Ovary (tissue), 3 donors: ENCODE results near the gene TRAPPC3L.

ENCODE experiments used
- POLR2A ChIP-seq: fragments of 450-650 bp; IDR thresholded peaks from one replicate; pipeline ENCODE4 v1.6.1; 2017; ENCODE audit warnings: antibody characterized with exemption, mild to moderate bottlenecking, moderate library complexity
- TF ChIP-seq, protein P1 (sequence below), 3 donors: fragments of 450-650 bp in 2 of 3; fragments of 200-600 bp in 1 of 3; IDR thresholded peaks; one replicate each; pipeline versions ENCODE4 v1.5.1 to v1.8.0; 2016 to 2022; ENCODE audit warnings: antibody characterized with exemption in 3 of 3, mild to moderate bottlenecking in 1 of 3
- donor health status: DM: no; HTN: no; CAD: no.

GRCh38 chr6:116543149-116543548 lies 2.3 kb downstream of the TRAPPC3L start:
- TF ChIP-seq, protein P1, sequence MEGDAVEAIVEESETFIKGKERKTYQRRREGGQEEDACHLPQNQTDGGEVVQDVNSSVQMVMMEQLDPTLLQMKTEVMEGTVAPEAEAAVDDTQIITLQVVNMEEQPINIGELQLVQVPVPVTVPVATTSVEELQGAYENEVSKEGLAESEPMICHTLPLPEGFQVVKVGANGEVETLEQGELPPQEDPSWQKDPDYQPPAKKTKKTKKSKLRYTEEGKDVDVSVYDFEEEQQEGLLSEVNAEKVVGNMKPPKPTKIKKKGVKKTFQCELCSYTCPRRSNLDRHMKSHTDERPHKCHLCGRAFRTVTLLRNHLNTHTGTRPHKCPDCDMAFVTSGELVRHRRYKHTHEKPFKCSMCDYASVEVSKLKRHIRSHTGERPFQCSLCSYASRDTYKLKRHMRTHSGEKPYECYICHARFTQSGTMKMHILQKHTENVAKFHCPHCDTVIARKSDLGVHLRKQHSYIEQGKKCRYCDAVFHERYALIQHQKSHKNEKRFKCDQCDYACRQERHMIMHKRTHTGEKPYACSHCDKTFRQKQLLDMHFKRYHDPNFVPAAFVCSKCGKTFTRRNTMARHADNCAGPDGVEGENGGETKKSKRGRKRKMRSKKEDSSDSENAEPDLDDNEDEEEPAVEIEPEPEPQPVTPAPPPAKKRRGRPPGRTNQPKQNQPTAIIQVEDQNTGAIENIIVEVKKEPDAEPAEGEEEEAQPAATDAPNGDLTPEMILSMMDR (IDR thresholded peaks at IDR 0.05): no peak
- no peak for TF ChIP-seq POLR2A
